HG03095 (cell line): Measurements from ENCODE around the gene CDIP1.
A peak's percentile ranks its signal among the peaks of the same experiment; 100 is the strongest.

Experiments
- ATAC-seq: cut with Tn5 transposase; IDR thresholded peaks from one replicate; pipeline ENCODE4 v1.9.1; 2021; ENCODE audit warnings: moderate library complexity; ENCODE audit not compliant: unreplicated experiment

CDIP1 gene

DNA sequence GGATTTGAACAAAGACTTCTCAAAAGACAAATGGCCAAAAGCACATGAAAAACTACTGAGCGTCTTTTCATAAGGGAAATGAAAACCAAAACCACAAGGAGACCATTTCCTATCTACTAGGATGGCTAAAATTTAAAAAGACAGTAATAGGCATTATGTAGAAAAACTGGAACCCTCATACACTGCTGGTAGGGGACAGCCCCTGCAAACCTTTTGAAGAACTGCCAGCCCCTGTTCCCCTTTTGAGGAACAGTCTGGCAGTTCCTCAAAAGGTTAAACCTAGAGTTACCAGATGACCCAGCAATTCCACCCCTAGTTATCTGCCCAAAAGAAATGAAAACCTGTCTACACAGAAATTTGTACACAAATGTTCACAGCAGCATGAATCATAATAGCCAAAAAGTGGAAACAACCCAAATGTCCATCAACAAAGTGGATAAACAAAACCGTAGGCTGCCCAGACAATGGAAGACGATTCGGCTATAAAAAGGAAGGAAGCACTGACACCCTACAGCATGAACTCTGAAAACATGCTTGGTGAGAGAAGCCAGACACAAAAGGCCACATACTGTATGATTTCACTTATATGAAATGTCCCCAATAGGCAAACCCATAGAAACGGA lies 22.9 kb downstream of the CDIP1 start:
- ATAC-seq = peak; percentile 66

DNA sequence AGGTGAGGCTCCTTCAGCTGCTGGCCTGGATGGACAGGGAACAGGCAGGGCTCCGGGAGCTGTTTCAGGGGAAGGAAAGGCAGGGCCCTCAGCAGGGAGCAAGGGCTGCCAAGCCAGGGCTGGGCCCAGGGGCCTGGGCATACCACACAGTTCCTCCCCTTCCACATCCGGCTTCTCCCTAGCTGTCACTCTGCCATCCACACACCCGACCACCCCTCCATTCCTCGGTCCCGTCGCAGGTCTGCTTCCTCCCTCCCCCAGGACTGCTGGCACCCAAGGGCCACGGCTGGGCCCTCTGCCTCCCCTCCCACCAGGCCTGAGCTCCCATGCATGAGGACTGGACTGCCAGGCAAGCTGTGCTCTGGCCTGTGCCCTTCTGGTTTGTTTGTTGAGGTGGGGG lies 24.0 kb downstream of the CDIP1 start:
- no peak for ATAC-seq

DNA sequence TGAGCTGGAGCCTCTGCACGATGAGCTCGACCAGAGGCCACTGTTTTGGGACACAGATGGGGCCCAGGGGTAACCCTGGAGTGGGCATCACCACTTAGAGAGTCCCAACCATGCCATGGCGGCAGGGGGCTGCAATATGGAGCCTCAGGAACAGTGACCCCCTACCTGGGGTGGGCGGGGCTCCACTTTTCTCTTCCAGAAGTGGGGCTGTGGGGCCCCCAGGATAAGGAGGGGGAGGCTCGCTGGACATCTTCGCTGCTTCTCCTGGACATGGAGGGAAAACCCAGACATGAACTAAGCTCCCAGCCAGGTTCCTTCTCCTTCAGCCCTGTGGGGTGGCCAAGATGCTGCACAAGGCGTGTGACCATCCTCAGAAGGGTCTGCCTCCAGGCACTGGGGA lies 24.7 kb downstream of the CDIP1 start:
- ATAC-seq = no peak

DNA sequence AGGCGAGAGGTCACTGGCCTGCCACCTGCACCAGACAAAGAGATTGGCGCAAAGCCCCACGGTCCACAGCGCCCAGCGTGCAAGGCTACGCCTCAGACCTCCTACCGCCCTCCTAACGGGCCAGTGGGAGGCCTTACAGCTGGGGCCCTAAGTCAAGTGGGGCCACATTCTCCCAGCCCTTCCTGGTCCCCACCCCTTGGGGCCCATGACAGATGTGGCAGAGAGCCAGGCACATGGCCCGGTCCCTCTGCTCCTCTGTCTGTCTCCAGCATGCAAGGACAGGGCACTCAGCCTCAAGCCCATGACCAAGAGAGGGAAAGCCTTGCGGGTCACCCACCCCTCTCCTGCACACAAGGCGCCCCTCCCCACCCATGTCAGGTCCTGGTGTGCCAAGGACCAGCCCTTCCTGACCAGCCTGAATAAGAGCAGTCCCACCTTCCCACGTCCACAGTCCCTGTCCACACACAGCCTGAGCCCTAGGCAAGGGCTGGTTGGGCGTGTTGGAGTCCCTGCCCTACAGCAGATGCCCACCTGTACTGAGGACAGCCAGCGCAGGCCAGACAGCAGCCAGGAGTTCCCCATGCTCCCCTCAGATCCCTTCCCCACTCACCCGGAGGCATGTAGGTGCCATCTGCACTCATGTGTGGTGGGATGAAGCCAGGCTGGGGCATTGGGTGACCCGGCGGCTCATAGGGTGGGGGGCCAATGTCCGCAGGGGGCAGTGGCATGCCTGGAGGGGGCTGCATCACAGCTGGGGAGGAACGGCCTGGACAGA lies 25.3 kb downstream of the CDIP1 start:
- no peak for ATAC-seq

DNA sequence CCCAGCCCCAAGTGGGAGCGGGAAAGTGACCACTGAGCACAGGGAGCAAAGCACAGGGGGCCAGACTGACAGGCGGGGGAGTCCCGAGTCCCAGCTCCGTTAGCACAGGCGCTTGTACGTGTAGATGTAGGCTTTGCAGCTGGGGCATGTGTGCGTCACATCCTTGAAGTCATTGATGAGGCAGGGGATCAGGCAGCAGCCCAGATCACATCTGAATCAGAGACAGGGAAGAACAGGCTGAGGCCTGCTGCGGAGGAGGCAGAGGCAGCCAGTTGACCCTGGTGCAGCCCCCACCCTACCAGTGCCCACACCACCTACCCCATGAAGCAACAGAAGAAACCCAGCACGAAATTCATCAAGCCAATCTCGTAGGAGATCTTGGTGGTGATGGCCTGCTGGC lies 26.1 kb downstream of the CDIP1 start:
- ATAC-seq = no peak

DNA sequence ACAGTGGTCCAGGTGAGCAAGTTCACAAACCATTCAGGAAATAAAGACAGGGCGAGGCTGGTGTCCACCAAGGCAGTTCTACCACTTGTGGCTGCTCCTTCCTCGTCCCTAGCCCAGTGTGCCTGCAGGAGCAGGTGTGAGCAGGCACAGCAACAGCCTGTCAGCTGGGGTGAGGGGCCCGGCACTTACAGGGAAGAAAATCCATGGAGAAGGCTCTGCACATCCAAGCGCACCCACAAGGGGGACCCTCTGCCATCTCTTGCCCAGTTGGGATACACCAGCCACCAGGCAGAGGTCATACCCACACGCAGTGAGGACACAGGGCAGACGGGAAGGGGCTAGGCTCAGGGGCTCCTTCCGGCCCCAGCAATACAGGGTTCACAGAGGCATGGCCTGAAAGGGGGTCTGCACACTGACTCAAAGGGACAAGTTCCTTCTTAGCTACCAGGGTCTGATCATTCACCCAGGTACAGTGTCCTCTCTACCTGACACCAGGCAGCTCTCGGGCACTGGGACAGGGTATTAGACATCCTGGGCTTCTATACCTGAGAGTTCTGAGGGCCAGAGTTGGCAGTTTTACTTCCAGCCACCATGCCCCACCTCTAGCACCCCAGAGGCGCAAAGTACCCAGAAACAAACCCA lies 27.0 kb downstream of the CDIP1 start:
- ATAC-seq = no peak

DNA sequence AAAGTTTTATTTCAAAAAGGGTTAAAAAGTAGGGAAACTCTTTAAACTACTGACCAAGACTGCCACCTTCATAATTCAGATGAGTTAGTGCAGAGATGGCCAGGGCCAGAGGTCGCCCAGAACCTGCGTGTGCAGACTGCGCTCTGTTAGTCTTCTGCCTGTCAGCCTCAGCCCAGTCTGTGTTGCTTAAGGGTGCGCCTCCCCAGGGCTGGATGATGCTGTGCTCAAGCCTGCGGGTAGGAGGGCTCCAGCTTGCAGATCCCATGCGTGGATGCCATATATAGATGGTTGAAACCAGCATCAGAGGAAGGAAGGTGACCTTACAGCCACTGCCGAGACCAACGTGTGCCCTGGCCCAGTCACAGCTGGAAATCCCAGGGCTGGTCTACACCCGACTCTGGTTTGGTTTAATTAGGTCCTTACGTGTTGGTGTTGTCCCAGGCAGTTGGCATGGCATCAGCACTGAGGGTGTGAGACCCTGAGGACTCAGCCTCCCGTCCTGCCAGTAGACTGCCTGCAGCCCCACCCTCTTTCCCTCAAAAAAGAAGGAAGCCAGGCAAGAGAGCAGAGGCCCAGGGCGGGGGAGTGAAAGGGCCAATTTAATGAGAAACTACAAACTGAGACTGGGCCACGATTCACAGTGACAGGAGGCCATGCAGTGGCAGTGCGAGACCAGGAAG lies 27.7 kb downstream of the CDIP1 start:
- no peak for ATAC-seq

DNA sequence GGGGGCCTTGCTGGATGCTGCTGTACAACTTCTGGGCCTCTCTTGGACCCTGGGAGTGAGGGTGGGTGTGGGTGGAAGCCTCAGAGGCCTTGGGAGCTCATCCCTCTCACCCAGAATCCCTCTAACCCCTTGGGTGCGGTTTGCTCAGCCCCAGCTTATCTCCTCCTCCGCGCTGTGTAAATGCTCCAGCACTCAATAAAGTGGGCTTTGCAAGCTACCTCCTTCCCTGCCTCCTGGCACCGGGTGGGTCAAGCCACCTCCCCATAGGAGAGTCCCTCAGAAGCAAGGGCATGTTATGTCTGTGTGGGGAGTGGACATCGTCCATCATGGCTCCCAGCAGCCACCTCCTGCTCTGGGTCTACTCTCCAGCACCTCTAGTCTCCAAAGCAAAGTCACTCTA lies 28.4 kb downstream of the CDIP1 start:
- no peak for ATAC-seq

DNA sequence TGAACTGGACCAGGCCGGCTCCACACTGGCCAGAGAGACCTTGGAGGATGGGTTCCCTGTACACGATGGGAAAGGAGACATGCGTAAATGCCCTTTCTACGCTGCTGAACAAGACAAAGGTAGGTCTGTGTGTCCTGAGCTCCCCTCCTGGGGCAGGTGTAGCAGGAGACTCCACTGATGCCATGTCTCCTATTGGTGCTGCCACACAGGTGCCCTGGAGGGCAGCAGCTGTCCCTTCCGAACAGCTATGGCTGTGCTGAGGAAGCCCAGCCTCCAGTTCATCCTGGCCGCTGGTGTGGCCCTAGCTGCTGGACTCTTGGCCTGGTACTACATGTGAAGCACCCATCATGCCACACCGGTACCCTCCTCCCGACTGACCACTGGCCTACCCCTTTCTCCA lies 29.2 kb downstream of the CDIP1 start:
- no peak for ATAC-seq

DNA sequence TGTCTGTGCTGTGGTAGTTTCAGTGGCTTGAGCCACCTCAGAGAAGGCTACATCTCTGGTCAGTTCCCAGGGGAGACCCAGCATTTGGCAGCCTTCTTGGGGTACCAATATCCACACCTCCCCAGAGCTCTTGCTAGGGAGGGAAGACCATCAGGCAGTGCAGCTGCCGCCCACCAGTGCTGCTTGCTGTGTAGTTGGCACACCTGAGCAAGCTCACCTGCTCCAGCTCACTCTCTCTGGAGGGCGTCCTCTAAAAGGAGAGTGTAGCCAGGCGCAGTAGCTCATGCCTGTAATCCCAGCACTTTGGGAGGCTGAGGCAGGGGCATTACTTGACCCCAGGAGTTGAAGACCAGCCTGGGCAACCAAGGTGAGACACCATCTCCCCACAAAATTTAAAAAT lies 29.8 kb downstream of the CDIP1 start:
- ATAC-seq = no peak

DNA sequence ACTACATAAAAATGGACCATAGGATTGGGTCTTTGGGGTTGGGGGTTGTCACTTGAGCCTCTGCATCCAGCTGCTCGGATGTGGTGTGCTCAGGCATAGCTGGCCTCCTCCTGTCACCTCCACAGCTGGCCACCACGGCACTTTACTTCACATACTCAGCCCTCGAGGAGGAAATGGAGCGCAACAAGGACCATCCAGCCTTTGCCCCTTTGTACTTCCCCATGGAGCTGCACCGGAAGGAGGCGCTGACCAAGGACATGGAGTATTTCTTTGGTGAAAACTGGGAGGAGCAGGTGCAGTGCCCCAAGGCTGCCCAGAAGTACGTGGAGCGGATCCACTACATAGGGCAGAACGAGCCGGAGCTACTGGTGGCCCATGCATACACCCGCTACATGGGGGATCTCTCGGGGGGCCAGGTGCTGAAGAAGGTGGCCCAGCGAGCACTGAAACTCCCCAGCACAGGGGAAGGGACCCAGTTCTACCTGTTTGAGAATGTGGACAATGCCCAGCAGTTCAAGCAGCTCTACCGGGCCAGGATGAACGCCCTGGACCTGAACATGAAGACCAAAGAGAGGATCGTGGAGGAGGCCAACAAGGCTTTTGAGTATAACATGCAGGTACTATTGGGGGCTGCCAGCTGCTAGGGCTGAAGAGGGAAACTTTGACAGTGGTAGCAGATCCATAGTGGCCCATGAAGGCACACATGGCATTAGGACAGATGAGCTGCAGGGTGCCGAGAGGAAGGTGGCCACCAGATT lies 30.8 kb downstream of the CDIP1 start:
- ATAC-seq = no peak

DNA sequence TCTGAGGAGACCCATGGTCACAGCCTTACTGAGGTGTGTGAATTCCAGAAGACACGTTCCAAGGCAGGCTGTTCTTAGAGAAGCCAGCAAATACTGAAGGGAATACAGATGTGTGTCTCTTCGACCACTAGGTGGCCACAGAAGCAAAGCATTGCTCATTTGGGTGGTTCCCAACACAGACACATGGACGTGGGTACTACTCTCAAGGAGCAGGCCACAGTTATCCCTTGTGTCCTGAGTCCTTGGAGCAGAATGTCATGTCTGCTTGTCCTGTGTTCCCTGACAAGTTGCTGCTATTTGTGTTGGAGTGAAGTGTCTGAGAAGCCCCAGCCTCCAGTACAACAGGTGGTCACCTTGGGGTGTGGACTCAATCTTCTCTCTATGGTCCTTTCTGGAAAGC lies 32.1 kb downstream of the CDIP1 start:
- no peak for ATAC-seq

DNA sequence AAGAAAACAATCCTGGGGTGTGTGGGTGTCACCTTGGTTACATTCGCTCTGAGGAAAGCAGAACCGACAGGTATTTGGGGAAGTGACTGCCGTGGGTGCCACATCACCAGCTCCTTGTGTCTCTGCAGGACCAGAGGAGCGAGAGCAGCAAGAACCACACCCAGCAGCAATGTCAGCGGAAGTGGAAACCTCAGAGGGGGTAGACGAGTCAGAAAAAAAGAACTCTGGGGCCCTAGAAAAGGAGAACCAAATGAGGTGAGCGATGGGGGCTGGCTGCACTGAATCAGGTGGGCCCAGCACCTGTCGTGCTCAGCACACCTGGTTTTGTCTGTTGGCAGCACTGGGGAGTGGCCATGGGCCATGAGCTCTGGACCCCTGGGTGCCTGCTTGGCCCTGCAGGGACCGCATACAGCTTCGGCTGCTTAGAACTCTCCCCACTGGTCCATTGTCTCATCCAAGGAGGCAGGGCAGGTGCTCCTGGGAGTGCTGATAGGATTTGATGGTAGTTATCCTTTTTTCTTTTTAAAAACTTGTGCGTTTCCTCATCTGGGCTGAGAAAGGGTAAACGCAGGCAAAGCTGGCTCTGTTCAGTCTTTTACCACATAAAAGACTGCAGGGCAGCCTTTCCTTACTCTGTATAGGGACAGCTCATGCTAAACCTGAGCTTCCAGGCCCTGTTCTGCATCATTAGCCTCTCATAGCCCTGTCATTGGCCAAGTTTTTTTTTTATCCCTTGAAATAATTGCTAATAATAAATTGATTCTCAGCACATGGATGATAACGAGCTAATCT lies 33.0 kb downstream of the CDIP1 start:
- no peak for ATAC-seq

DNA sequence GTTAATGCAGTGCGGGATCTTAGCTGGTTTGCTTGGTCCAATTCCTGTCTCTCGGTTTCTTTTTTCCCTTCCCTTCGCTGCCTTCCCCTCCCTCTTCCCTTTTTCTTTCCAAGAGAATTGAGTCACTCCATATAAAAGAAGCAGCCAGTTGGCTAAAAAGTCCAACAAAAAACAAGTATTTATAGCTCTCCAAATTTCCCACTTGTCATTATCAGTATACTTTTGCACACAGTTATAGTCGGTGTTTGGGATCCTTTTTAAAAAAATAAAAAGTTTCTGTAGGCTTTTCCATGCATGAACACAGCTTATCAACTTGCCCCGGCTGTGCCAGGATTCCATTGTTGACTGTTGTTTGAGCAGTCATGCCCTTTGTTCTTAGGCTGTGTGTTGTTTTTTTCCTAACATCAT lies 37.5 kb downstream of the CDIP1 start:
- ATAC-seq = no peak

DNA sequence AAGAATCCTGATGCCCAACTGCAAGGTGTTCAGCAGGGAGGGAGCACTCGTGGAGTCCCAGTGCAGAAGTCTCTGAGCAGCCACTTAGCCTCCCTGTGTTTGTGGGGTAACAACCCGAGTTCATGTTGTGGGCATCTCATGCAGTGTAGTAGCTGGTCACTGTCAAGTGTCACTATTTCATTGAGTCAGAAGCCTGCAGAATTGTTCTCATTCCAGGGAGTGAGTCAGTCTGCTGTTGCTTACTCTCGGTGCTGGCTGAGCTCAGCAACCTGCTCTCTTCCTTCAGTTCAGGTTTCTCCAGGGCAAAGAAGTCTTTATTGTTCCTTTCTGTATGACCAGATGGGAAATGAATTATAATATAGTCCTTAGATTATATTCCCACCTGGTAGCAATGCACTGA lies 38.3 kb downstream of the CDIP1 start:
- no peak for ATAC-seq

DNA sequence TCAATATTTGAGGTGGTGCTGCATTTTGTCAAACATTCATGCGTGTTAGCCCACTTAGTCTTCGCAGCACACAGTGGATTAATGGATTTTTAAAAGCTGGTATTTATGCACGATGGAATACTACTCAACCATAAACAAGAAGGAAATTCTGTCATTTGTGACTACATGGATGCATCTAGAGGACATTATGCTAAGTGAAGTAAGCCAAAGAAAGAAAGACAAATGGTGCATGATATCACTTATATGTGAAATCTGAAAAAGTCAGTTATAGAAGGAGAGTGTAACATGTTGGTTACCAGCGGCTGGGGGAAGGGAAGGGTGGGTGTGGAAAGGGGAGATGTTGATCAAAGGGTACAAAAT lies 39.4 kb downstream of the CDIP1 start:
- ATAC-seq = no peak

DNA sequence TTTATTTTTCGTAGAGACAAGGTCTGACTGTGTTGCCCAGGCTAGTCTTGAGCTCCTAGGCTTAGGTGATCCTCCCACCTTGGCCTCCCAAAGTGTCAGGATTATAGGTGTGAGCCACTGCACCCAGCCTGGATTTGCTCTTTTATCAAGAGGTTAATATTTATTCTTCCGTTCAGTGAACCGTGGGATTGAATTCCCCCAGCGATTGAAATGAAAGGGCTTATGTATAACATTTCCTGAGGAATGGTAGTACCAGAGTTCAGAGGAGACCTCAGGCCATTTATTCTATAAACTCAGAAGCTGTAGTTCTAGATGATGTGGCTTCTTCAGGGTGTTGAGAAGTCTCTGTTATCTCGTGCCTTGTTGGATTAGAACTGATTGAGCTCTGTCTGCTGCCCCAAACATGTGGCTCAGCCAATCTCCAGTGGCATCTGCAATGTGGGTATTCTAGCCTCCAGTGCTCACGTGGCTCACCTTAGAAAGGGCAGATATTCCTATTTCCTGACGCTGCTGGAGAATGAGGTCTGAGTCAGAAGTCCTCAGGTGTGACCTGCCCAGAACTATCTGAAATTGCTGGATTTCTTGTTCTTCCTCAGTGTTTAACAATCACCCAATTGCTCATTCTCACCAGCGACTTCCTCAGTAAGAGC lies 39.9 kb downstream of the CDIP1 start:
- ATAC-seq = no peak

DNA sequence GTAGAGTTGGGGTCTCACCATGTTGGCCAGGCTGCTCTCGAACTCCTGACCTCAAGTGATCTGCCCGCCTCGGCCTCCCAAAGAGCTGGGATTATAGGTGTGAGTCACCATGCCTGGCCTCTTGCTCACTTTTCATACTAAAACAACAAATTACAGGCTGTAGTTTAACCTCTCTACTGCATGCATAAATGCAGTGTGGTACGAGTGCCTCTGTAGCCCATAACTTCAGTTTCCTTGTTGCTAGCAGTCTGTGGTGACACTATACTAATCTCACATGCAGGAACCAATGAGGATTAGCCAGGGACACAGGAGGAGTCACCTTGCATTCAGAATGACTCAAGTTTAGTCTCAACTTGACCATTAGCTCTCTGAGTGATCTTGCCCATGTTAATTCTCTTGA lies 42.3 kb downstream of the CDIP1 start:
- no peak for ATAC-seq

DNA sequence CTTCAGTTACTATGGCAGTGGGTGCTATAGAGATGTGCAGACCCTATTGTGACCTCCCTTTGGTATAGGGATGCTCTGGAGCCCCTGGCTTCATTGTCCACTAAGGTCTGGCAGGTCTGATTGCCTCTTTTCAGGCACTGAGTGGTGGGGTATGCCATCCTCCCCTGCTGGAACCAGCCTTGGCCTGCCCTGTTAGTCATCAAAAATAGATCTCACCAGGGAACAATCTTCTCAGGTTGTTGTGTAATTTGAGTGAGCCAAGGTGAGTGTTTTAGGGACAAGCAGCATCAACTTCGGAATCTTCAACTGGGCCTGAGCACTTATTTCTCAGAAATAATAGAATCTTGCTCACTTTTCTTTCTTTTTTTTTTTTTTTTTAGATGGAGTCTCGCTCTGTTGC lies 42.8 kb downstream of the CDIP1 start:
- no peak for ATAC-seq
